Ishikawa (cell line): ENCODE data around the gene NAPG.

Experiments
- CEBPB ChIP-seq: IDR thresholded peaks from 2 replicates; pipeline ENCODE4 v1.6.1; 2012
- CREB1 ChIP-seq: IDR thresholded peaks from 2 replicates; pipeline ENCODE4 v1.6.1; 2012; ENCODE audit warnings: low read depth
- EGR1 ChIP-seq: IDR thresholded peaks from 2 replicates; pipeline ENCODE4 v1.6.1; 2012
- EP300 ChIP-seq: IDR thresholded peaks from 2 replicates; pipeline ENCODE4 v1.6.1; 2012; ENCODE audit warnings: borderline replicate concordance
- FOXM1 ChIP-seq: IDR thresholded peaks from 2 replicates; pipeline ENCODE4 v1.6.1; 2012; ENCODE audit warnings: low read depth, borderline replicate concordance
- NFIC ChIP-seq: IDR thresholded peaks from 2 replicates; pipeline ENCODE4 v1.6.1; 2012
- RAD21 ChIP-seq: IDR thresholded peaks from 2 replicates; pipeline ENCODE4 v1.6.1; 2012; ENCODE audit warnings: low read depth
- TAF1 ChIP-seq: IDR thresholded peaks from 2 replicates; pipeline ENCODE4 v1.6.1; 2012; ENCODE audit warnings: low read depth, mild to moderate bottlenecking
- TCF12 ChIP-seq: IDR thresholded peaks from 2 replicates; pipeline ENCODE4 v1.6.1; 2012; ENCODE audit warnings: low read depth
- TEAD4 ChIP-seq: IDR thresholded peaks from 2 replicates; pipeline ENCODE4 v1.6.1; 2012
- YY1 ChIP-seq: IDR thresholded peaks from 2 replicates; pipeline ENCODE4 v1.6.1; 2012; ENCODE audit warnings: low read depth
- ZBTB7A ChIP-seq: IDR thresholded peaks from 2 replicates; pipeline ENCODE4 v1.6.1; 2012; ENCODE audit warnings: low read depth
- TF ChIP-seq, protein P1 (sequence below): IDR thresholded peaks from 2 replicates; pipeline ENCODE4 v1.6.1; 2012
- TF ChIP-seq, protein P2 (sequence below): IDR thresholded peaks from 2 replicates; pipeline ENCODE4 v1.6.1; 2012; ENCODE audit warnings: low read depth, mild to moderate bottlenecking
- TF ChIP-seq, protein P3 (sequence below): IDR thresholded peaks from 2 replicates; pipeline ENCODE4 v1.6.1; 2012

Gene NAPG

DNA sequence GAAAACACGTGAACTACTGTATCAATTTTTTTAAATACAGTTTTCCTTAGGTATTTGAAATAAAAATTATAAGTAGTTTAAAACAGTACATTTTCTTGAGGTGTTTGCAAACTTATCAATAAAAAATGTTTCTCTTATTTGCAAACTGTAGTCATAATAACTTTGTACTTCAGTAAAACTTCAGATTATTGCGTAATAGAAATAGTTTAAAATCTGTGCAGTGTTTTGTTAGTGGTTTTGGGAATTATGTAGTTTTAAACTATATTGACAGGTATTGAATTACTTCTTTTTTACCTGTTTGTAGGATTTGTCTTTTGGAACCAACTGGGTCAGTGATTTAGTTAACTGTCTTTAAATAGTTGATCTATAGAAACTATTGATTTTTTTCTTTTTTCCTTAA is 7.3 kb downstream of the NAPG start:
- TF ChIP-seq FOXM1 = no peak
- no peak for TF ChIP-seq EGR1
- no peak for TF ChIP-seq CEBPB

- no peak for TF ChIP-seq TCF12
- no peak for TF ChIP-seq RAD21
- TF ChIP-seq NFIC = no peak
- TF ChIP-seq, protein P1, sequence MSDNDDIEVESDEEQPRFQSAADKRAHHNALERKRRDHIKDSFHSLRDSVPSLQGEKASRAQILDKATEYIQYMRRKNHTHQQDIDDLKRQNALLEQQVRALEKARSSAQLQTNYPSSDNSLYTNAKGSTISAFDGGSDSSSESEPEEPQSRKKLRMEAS = no peak
- no peak for TF ChIP-seq EP300
- no peak for TF ChIP-seq ZBTB7A
- TF ChIP-seq, protein P2, sequence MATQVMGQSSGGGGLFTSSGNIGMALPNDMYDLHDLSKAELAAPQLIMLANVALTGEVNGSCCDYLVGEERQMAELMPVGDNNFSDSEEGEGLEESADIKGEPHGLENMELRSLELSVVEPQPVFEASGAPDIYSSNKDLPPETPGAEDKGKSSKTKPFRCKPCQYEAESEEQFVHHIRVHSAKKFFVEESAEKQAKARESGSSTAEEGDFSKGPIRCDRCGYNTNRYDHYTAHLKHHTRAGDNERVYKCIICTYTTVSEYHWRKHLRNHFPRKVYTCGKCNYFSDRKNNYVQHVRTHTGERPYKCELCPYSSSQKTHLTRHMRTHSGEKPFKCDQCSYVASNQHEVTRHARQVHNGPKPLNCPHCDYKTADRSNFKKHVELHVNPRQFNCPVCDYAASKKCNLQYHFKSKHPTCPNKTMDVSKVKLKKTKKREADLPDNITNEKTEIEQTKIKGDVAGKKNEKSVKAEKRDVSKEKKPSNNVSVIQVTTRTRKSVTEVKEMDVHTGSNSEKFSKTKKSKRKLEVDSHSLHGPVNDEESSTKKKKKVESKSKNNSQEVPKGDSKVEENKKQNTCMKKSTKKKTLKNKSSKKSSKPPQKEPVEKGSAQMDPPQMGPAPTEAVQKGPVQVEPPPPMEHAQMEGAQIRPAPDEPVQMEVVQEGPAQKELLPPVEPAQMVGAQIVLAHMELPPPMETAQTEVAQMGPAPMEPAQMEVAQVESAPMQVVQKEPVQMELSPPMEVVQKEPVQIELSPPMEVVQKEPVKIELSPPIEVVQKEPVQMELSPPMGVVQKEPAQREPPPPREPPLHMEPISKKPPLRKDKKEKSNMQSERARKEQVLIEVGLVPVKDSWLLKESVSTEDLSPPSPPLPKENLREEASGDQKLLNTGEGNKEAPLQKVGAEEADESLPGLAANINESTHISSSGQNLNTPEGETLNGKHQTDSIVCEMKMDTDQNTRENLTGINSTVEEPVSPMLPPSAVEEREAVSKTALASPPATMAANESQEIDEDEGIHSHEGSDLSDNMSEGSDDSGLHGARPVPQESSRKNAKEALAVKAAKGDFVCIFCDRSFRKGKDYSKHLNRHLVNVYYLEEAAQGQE = no peak
- TF ChIP-seq TAF1 = no peak
- TF ChIP-seq YY1 = no peak
- TF ChIP-seq TEAD4 = no peak
- no peak for TF ChIP-seq CREB1
- TF ChIP-seq EGR1 = no peak
Measured at GRCh38 chr18:10536280-10536679, 10.5 kb downstream of the NAPG start.

GRCh38 chr18:10537765-10538164 is 11.9 kb downstream of the NAPG start:
- TF ChIP-seq CEBPB (no peak), EGR1 (no peak), NFIC (no peak), EP300 (no peak), TEAD4 (no peak), TCF12 (no peak), YY1 (no peak), ZBTB7A (no peak), FOXM1 (no peak), TAF1 (no peak), CREB1 (no peak), RAD21 (no peak)
- TF ChIP-seq, protein P1 = no peak
- TF ChIP-seq, protein P2 = no peak
- TF ChIP-seq, protein P3, sequence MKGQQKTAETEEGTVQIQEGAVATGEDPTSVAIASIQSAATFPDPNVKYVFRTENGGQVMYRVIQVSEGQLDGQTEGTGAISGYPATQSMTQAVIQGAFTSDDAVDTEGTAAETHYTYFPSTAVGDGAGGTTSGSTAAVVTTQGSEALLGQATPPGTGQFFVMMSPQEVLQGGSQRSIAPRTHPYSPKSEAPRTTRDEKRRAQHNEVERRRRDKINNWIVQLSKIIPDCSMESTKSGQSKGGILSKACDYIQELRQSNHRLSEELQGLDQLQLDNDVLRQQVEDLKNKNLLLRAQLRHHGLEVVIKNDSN = no peak

DNA sequence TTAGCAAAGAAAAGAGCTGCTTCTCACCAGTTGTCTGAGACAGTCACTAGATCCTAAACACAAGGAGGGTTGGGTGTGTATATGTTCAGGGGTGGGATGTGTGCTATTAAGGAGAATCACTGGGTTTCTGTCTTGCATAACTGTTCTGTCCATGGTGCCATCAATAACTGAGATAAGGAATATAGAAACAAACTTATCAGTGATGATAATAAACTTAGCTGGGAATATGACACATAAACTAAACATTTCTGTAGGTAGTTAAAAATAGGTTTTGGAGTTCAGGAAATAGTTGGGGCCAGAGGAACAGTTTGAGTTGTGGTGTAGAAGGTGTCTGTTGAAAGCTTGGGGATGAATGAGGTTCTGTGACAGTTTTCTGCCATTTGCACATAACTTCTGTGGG is 17.4 kb downstream of the NAPG start:
- TF ChIP-seq YY1 (no peak), EP300 (no peak), EGR1 (no peak)

GRCh38 chr18:10544093-10544748 is 18.4 kb downstream of the NAPG start:
- TF ChIP-seq EP300 (no peak), CEBPB (no peak), NFIC (no peak), YY1 (no peak), TCF12 (no peak), RAD21 (no peak), ZBTB7A (no peak), EGR1 (no peak), TEAD4 (no peak)
- TF ChIP-seq, protein P3 = no peak
- TF ChIP-seq, protein P1 = no peak

GRCh38 chr18:10546557-10547300 is 20.9 kb downstream of the NAPG start:
- TF ChIP-seq FOXM1 (no peak), EP300 (no peak), NFIC (no peak), TCF12 (no peak), CREB1 (no peak), EGR1 (no peak), TEAD4 (no peak), RAD21 (no peak), CEBPB (no peak), TAF1 (no peak), ZBTB7A (no peak), YY1 (no peak)
- TF ChIP-seq, protein P1 = no peak
- TF ChIP-seq, protein P3 = no peak
- TF ChIP-seq, protein P2 = no peak
